Stomach (tissue), 4 donors: Measurements from ENCODE around the gene PTPRM.

Experiments
- EP300 ChIP-seq: sonication (generic); formaldehyde crosslinking; IDR thresholded peaks from one replicate; pipeline ENCODE4 v1.6.1; 2017; ENCODE audit warnings: antibody characterized with exemption
- POLR2A ChIP-seq, 4 donors: fragments of 450-650 bp; IDR thresholded peaks; one replicate each; pipeline ENCODE4 v1.6.1; 2016; ENCODE audit warnings: antibody characterized with exemption in 4 of 4, control low read depth in 2 of 4, mild to moderate bottlenecking in 1 of 4, moderate library complexity in 1 of 4
- POLR2AphosphoS5 ChIP-seq, 3 donors: sonication (generic); formaldehyde crosslinking; IDR thresholded peaks; one replicate each; pipeline ENCODE4 v1.6.1; 2016; ENCODE audit warnings: antibody characterized with exemption in 3 of 3
- TF ChIP-seq, protein P1 (sequence below), 7 experiments: fragments of 450-650 bp in 4 of 7; fragments of 200-600 bp in 3 of 7; sonication (generic) in 3 of 7; IDR thresholded peaks; one replicate each; pipeline ENCODE4 v1.5.1; 2016 to 2019; ENCODE audit warnings: antibody characterized with exemption in 7 of 7, control low read depth in 2 of 7, mild to moderate bottlenecking in 1 of 7

DNA sequence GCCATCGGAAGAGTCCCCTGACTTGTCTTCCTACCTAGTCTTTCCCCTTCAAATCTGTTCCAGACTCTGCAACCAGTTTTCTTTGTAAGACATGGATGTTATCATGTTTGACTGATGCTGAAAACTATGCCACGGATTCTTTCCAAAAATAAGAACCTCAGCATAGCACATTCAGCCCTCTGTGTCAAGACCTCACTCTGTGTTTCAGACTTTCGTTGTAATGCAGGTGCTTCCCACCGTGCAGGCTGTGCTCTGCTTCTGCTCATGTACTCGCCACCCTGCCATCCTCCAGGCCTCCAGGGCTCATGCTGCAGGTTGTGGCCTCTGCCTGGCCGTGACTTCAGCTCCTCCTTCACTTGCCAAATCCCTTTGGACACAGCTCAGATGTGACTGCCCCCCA lies 695.1 kb downstream of the PTPRM start:
- TF ChIP-seq EP300 (no peak), POLR2AphosphoS5 (IDR thresholded peaks at IDR 0.05) (no peak), POLR2A (IDR thresholded peaks at IDR 0.05) (no peak)
- TF ChIP-seq, protein P1, sequence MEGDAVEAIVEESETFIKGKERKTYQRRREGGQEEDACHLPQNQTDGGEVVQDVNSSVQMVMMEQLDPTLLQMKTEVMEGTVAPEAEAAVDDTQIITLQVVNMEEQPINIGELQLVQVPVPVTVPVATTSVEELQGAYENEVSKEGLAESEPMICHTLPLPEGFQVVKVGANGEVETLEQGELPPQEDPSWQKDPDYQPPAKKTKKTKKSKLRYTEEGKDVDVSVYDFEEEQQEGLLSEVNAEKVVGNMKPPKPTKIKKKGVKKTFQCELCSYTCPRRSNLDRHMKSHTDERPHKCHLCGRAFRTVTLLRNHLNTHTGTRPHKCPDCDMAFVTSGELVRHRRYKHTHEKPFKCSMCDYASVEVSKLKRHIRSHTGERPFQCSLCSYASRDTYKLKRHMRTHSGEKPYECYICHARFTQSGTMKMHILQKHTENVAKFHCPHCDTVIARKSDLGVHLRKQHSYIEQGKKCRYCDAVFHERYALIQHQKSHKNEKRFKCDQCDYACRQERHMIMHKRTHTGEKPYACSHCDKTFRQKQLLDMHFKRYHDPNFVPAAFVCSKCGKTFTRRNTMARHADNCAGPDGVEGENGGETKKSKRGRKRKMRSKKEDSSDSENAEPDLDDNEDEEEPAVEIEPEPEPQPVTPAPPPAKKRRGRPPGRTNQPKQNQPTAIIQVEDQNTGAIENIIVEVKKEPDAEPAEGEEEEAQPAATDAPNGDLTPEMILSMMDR (IDR thresholded peaks at IDR 0.05): no peak
